ENCODE data around the gene APLF.
A peak's percentile ranks its signal among the peaks of the same experiment; 100 is the strongest.
"Not testable (repeated sequence)": the region's sequence is repeated elsewhere in the genome, so short reads cannot be mapped to it uniquely, and the experiment has no call there.

The APLF gene

GRCh38 chr2:68588589-68588988 is 121.2 kb downstream of the APLF start:
- no peak for DNase-seq (ENCODE audit: low spot score)

GRCh38 chr2:68589963-68590362 is 122.6 kb downstream of the APLF start:
- DNase-seq (ENCODE audit: low spot score) = no peak

GRCh38 chr2:68590702-68591101 is 123.3 kb downstream of the APLF start:
- no peak for DNase-seq (ENCODE audit: low spot score)

GRCh38 chr2:68591225-68591624 is 123.8 kb downstream of the APLF start:
- no peak for DNase-seq (ENCODE audit: low spot score)

- DNase-seq (ENCODE audit: low spot score) = no peak
Measured at GRCh38 chr2:68594041-68594440, 126.7 kb downstream of the APLF start.

GRCh38 chr2:68594674-68595492 is 127.5 kb downstream of the APLF start:
- peak; percentile 62 for DNase-seq (ENCODE audit: low spot score)

- DNase-seq (ENCODE audit: low spot score) = not testable (repeated sequence)
Measured at GRCh38 chr2:68595493-68595785, 128.1 kb downstream of the APLF start.

- not testable (repeated sequence) for DNase-seq (ENCODE audit: low spot score)
Measured at GRCh38 chr2:68600495-68600894, 133.1 kb downstream of the APLF start.

GRCh38 chr2:68603059-68603458 is 135.7 kb downstream of the APLF start:
- DNase-seq (ENCODE audit: low spot score) = no peak

GRCh38 chr2:68604077-68604476 is 136.7 kb downstream of the APLF start:
- no peak for DNase-seq (ENCODE audit: low spot score)

- no peak for DNase-seq (ENCODE audit: low spot score)
Measured at GRCh38 chr2:68605939-68606338, 138.6 kb downstream of the APLF start.

GRCh38 chr2:68606759-68607158 is 139.4 kb downstream of the APLF start:
- DNase-seq (ENCODE audit: low spot score) = no peak

- DNase-seq (ENCODE audit: low spot score) = no peak
Measured at GRCh38 chr2:68607837-68608236, 140.5 kb downstream of the APLF start.

GRCh38 chr2:68612765-68613519 is 145.6 kb downstream of the APLF start:
- no peak for DNase-seq (ENCODE audit: low spot score)

- no peak for DNase-seq (ENCODE audit: low spot score)
Measured at GRCh38 chr2:68620772-68621171, 153.4 kb downstream of the APLF start.

GRCh38 chr2:68623820-68624219 is 156.4 kb downstream of the APLF start:
- DNase-seq (ENCODE audit: low spot score) = no peak

- DNase-seq (ENCODE audit: low spot score) = no peak
Measured at GRCh38 chr2:68627615-68628014, 160.2 kb downstream of the APLF start.

All from CD4-positive, alpha-beta T cell treated with Interleukin-2 at 100 ng/mL for 4 hours (primary cell).